Measurements from ENCODE around the gene LSM14A.
"Not testable (repeated sequence)": the region's sequence is repeated elsewhere in the genome, so short reads cannot be mapped to it uniquely, and the experiment has no call there.

The LSM14A gene

GRCh38 chr19:34230820-34231219, 58.5 kb downstream of the LSM14A start:
- DNase-seq (ENCODE audit: low spot score), result no peak

- DNase-seq (ENCODE audit: low spot score), result no peak
Observed at GRCh38 chr19:34231439-34231838, 59.1 kb downstream of the LSM14A start.

GRCh38 chr19:34232566-34233481, 60.5 kb downstream of the LSM14A start:
- DNase-seq (ENCODE audit: low spot score), result peak; percentile 80

GRCh38 chr19:34235425-34235940, 63.2 kb downstream of the LSM14A start:
- no peak for DNase-seq (ENCODE audit: low spot score)

- DNase-seq (ENCODE audit: low spot score), result no peak
Observed at GRCh38 chr19:34236035-34236987, 64.0 kb downstream of the LSM14A start.

- DNase-seq (ENCODE audit: low spot score), result no peak
Observed at GRCh38 chr19:34237283-34237682, 65.0 kb downstream of the LSM14A start.

GRCh38 chr19:34237939-34238338, 65.6 kb downstream of the LSM14A start:
- no peak for DNase-seq (ENCODE audit: low spot score)

- no peak for DNase-seq (ENCODE audit: low spot score)
Observed at GRCh38 chr19:34241513-34242337, 69.4 kb downstream of the LSM14A start.

- DNase-seq (ENCODE audit: low spot score), result not testable (repeated sequence)
Observed at GRCh38 chr19:34243138-34243875, 71.0 kb downstream of the LSM14A start.

GRCh38 chr19:34243876-34244578, 71.7 kb downstream of the LSM14A start:
- DNase-seq (ENCODE audit: low spot score), result no peak

GRCh38 chr19:34244611-34245299, 72.5 kb downstream of the LSM14A start:
- no peak for DNase-seq (ENCODE audit: low spot score)

- DNase-seq (ENCODE audit: low spot score), result no peak
Observed at GRCh38 chr19:34246340-34246739, 74.0 kb downstream of the LSM14A start.

- DNase-seq (ENCODE audit: low spot score), result no peak
Observed at GRCh38 chr19:34248941-34249340, 76.6 kb downstream of the LSM14A start.

GRCh38 chr19:34253167-34253566, 80.9 kb downstream of the LSM14A start:
- DNase-seq (ENCODE audit: low spot score), result not testable (repeated sequence)

- not testable (repeated sequence) for DNase-seq (ENCODE audit: low spot score)
Observed at GRCh38 chr19:34253681-34254045, 81.4 kb downstream of the LSM14A start.

GRCh38 chr19:34254046-34254697, 81.9 kb downstream of the LSM14A start, which contains the start of gene GARRE1:
Gene GARRE1, plus strand, starts transcription at chr19:34254554. Its CDS starts 45,920 bp downstream, at chr19:34300474.
- peak; percentile 72 for DNase-seq (ENCODE audit: low spot score)

- DNase-seq (ENCODE audit: low spot score), result no peak
Observed at GRCh38 chr19:34254698-34255432, 82.6 kb downstream of the LSM14A start.

GRCh38 chr19:34255546-34255945, 83.2 kb downstream of the LSM14A start:
- DNase-seq (ENCODE audit: low spot score), result no peak
